Neutrophil (primary cell): ENCODE data around the gene C3orf33.

ENCODE experiments used
- H3K27ac ChIP-seq: fragments of 200-600 bp; sonication (generic); 2 replicates; pipeline ENCODE4 v1.5.1; 2016; ENCODE audit warnings: mild to moderate bottlenecking, moderate library complexity
- H3K27me3 ChIP-seq: fragments of 200-600 bp; sonication (generic); 2 replicates; pipeline ENCODE4 v1.6.0; 2016; ENCODE audit warnings: mild to moderate bottlenecking
- H3K36me3 ChIP-seq: fragments of 200-600 bp; sonication (generic); 2 replicates; pipeline ENCODE4 v1.5.1; 2017
- H3K4me1 ChIP-seq, 2 experiments: fragments of 200-600 bp in 1 of 2; sonication (generic) in 1 of 2; 1 replicate in 1 of 2; 2 replicates in 1 of 2; pipeline versions ENCODE4 v1.5.1 to v1.6.1; 2013 to 2016; ENCODE audit warnings: low read depth in 1 of 2, low read length in 1 of 2, mild to moderate bottlenecking in 1 of 2, moderate library complexity in 1 of 2; ENCODE audit not compliant: control insufficient read depth in 1 of 2, insufficient read depth in 1 of 2
- H3K4me3 ChIP-seq, 2 experiments: fragments of 200-600 bp in 1 of 2; sonication (generic) in 1 of 2; 1 replicate in 1 of 2; 2 replicates in 1 of 2; pipeline ENCODE4 v1.5.1; 2013 to 2016; ENCODE audit warnings: low read depth in 1 of 2, low read length in 1 of 2, mild to moderate bottlenecking in 1 of 2, moderate library complexity in 1 of 2
- H3K9me3 ChIP-seq: fragments of 200-600 bp; sonication (generic); 2 replicates; pipeline ENCODE4 v1.5.1; 2016
- TF ChIP-seq, protein P1 (sequence below): fragments of 200-600 bp; sonication (generic); IDR thresholded peaks from 2 replicates; pipeline ENCODE4 v1.5.1; 2016; ENCODE audit warnings: antibody characterized with exemption

Gene C3orf33

DNA sequence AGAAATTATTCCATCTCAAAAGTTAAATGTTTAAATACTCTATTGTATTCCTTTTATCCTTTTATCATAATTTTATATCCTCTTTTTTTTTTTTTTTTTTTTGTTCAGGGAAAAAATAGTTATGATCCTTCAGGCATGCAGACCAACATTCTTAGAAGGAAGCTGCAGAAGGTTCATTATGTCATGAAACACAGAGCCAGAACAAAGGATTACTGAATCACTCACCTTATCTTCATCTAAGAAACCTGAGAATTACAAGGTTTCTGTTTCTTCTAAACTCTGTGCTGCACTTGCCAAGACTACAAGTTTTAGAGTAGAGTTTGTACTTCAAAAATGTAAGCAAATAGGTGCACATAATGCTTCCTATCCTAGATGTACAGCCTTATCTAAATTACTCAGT is 64.5 kb downstream of the C3orf33 start:
- H3K4me3 ChIP-seq, result no peak overlapping the region
- TF ChIP-seq, protein P1, sequence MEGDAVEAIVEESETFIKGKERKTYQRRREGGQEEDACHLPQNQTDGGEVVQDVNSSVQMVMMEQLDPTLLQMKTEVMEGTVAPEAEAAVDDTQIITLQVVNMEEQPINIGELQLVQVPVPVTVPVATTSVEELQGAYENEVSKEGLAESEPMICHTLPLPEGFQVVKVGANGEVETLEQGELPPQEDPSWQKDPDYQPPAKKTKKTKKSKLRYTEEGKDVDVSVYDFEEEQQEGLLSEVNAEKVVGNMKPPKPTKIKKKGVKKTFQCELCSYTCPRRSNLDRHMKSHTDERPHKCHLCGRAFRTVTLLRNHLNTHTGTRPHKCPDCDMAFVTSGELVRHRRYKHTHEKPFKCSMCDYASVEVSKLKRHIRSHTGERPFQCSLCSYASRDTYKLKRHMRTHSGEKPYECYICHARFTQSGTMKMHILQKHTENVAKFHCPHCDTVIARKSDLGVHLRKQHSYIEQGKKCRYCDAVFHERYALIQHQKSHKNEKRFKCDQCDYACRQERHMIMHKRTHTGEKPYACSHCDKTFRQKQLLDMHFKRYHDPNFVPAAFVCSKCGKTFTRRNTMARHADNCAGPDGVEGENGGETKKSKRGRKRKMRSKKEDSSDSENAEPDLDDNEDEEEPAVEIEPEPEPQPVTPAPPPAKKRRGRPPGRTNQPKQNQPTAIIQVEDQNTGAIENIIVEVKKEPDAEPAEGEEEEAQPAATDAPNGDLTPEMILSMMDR, result no peak

DNA sequence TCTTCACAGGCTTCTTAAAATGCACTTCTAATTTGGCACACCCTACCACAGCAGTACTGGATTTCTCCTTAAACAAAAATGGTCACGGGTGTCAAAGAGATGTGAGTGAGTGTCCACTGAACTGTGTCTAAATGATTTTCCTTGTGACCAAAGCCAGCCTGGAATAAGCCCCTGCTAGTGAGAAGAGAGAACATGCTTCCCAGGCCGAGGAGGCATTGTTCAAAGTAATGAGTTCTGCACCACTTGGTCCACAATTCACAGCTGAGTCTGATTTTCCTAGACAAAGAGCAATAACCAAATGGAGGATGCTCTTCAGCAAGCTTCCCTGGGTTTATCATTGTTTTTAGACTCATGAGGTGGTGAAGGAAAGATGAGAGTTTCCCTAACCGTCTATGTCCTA is 65.0 kb downstream of the C3orf33 start:
- Histone ChIP-seq H3K27me3 (peaks cover 53% of the 10 kb centered on the region), H3K27ac (no peak overlapping the region), H3K9me3 (no peaks in the 10 kb centered on the region), H3K36me3 (no peaks in the 10 kb centered on the region), H3K4me1 (peaks cover 15% of the 10 kb centered on the region in 2 experiments), H3K4me3 (no peak overlapping the region)
- TF ChIP-seq, protein P1, result no peak

More for the DNA sequence above, 64.5 kb downstream of the C3orf33 start:
- peaks cover 15% of the 10 kb centered on the region in 2 experiments for H3K4me1 ChIP-seq
- H3K27ac ChIP-seq, result no peak overlapping the region
- peaks cover 58% of the 10 kb centered on the region for H3K27me3 ChIP-seq
- no peaks in the 10 kb centered on the region for H3K9me3 ChIP-seq
- H3K36me3 ChIP-seq, result no peaks in the 10 kb centered on the region

DNA sequence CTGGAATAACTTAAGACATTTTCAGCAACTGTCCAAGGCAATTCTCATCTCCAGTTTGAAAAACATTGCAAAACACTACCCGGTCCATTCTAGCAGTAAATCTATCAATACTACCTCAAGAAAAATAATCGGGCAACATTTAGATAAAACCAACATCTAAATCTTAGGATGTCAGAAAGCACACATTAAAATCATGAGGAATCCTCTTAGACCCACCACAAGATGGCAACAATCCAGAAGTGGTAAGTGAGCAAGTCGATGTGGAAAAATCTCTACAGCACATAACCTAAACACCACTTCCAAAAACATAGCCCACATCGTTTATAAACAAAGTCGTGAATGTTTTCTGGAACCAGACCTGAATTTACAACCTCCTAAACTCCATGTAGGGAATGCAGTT is 66.9 kb downstream of the C3orf33 start:
- H3K27ac ChIP-seq, result no peak overlapping the region
- peaks cover 3 to 4% of the 10 kb centered on the region in 2 experiments for H3K4me1 ChIP-seq
- TF ChIP-seq, protein P1, result no peak
- no peaks in the 10 kb centered on the region for H3K36me3 ChIP-seq
- peaks cover 33% of the 10 kb centered on the region for H3K27me3 ChIP-seq
- H3K4me3 ChIP-seq, result no peak overlapping the region
- no peaks in the 10 kb centered on the region for H3K9me3 ChIP-seq

DNA sequence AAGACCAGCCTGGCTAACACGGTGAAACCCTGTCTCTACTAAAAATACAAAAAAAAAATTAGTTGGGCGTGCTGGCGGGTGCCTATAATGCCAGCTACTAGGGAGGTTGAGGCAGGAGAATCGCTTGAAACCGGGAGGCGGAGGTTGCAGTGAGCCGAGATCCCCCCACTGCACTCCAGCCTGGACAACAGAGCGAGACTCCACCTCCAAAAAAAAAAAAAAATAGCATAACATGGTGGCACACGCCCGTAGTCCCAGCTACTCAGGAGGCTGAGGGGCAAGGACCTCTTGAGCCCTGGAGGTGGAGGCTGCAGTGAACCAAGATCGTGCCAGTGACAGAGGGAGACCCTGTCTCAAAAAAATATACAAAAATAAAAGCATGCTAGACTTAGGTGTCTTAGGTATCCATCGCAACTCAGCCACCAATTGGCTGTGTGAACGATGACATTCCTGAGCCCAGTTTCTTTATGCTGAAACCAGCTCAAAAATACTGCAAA is 67.5 kb downstream of the C3orf33 start:
- Histone ChIP-seq H3K27ac (no peak overlapping the region), H3K27me3 (peaks cover 28% of the 10 kb centered on the region), H3K9me3 (no peaks in the 10 kb centered on the region), H3K4me3 (no peak overlapping the region), H3K4me1 (no peaks in the 10 kb centered on the region), H3K36me3 (no peaks in the 10 kb centered on the region)
- TF ChIP-seq, protein P1, result no peak

DNA sequence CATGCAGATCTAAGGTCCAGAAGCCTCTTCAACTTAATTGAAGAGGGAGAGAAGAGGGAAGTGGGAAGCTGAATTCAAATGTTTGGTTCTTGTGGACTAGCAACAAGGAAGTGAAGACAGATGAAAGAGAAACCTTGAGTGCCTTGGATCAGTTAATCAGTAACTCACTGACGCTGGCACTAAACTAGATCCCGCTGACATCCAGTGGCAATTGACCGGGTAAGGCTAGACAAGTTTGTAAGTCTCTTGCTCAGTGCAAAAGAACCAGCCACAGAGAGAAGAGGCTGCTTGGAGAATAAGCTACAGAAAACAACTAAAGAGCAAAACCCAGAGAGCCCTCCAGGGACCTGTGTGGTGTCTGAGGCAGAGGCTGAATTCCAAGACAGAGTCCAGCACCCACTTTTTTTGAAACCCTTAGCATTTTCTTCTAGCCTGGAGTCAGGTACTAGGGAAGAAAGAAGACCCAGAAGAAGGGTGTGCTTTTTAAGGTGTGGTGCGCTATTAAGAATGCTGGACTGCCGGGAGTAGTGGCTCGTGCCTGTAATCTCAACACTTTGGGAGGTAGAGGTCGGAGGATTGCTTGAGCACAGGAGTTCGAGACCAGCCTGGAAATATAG is 68.1 kb downstream of the C3orf33 start:
- Histone ChIP-seq H3K36me3 (no peaks in the 10 kb centered on the region), H3K27ac (no peak overlapping the region), H3K4me1 (no peaks in the 10 kb centered on the region), H3K4me3 (no peak overlapping the region), H3K9me3 (no peaks in the 10 kb centered on the region), H3K27me3 (peaks cover 21% of the 10 kb centered on the region)
- TF ChIP-seq, protein P1, result no peak
